ENCODE results near the gene APOL6.

Gene APOL6, protein sequence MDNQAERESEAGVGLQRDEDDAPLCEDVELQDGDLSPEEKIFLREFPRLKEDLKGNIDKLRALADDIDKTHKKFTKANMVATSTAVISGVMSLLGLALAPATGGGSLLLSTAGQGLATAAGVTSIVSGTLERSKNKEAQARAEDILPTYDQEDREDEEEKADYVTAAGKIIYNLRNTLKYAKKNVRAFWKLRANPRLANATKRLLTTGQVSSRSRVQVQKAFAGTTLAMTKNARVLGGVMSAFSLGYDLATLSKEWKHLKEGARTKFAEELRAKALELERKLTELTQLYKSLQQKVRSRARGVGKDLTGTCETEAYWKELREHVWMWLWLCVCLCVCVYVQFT

DNA sequence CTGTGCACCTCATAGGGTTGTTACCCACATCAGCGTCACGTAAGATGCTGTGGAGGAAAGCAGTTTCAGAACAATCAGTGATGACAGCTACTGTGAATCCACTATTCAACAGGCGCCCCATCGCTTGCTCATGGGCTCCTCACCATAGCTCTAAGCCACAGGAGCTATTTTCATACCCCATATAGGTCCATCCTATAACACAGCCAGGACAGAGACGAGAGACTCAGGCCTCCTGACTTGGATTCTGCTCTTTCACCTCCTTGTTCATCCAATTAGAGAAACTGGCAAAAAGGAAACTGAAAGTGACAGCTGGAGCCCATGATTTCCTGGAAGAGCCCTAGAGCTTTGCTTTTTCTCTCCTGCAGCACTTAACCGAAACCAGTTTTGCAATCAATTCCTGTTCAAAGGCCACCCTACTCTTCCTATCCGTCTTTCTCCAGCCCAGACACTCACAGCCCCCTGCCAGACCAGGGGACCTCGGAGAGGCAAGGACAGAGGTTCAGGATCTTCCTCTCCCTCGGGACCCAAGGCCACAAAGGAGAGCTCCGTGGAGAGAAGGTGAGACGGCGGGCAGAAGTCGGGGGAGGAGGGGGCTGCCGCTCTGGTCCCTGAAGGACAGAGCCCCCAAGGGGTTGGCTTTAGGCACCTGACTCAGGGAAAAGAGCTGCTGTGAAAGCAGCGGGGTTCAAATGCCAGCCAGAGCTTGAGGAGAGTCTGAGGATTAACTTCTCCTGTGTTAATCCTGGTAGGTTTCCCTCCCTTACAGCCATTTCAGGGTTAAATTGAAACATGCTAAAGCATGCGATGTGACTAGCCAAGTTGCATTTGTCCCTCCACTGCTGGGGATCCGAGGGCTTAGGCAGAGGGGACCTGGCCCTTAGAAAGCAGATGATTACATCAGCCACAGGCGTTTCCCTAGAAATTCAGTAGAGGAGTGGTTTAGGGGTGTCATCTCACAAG lies at the start of gene APOL6:
TSS of gene APOL6 (plus strand) at position 381 of the 960 bp plus-strand sequence. CDS start 7,980 bp downstream, outside the sequence.
- peak; percentile 14 to 61 for DNase-seq (ENCODE audit: low read depth in 1 of 2, low spot score in 1 of 2)
- in situ Hi-C loops (cut with HindIII; ENCODE audit: low pct_unique_long_range_greater_than_20kb, low sequenced_read_pairs): no loop called here
- TF ChIP-seq JUND (IDR thresholded peaks at IDR 0.05; ENCODE audit: low read depth): no peak

DNA sequence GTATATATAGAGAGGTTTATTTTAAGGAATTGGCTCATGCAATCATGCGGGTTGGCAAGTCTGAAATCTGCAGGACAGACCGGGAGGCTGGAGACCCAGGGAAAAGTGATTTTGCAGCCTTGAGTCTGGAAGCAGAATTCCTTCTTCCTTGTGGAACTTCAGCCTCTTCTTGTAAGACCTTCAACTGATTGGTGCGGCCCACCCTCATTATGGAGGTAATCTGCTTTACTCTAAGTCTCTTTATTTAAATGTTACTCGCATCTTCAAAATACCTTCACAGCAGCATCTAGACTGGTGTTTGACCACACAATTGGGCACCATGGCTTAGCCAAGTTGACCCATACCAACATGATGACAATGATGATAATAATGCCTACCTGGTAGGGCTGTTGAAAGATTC lies 48.9 kb upstream of the APOL6 start:
- in situ Hi-C loops (cut with HindIII; ENCODE audit: low pct_unique_long_range_greater_than_20kb, low sequenced_read_pairs): no loop called here
- no peak for DNase-seq (ENCODE audit: low read depth in 1 of 2, low spot score in 1 of 2)
- TF ChIP-seq JUND (IDR thresholded peaks at IDR 0.05; ENCODE audit: low read depth): no peak

GRCh38 chr22:35600476-35600875 lies 47.8 kb upstream of the APOL6 start:
- DNase-seq (ENCODE audit: low read depth in 1 of 2, low spot score in 1 of 2): no peak
- TF ChIP-seq JUND (IDR thresholded peaks at IDR 0.05; ENCODE audit: low read depth): no peak
- in situ Hi-C loops (cut with HindIII; ENCODE audit: low pct_unique_long_range_greater_than_20kb, low sequenced_read_pairs): no loop called here

- in situ Hi-C loops (cut with HindIII; ENCODE audit: low pct_unique_long_range_greater_than_20kb, low sequenced_read_pairs): no loop called here
- TF ChIP-seq JUND (IDR thresholded peaks at IDR 0.05; ENCODE audit: low read depth): no peak
Measured at GRCh38 chr22:35601013-35601580, 47.1 kb upstream of the APOL6 start.

GRCh38 chr22:35601743-35602615 lies 46.3 kb upstream of the APOL6 start:
- DNase-seq (ENCODE audit: low read depth in 1 of 2, low spot score in 1 of 2): no peak
- no peak for TF ChIP-seq JUND (IDR thresholded peaks at IDR 0.05; ENCODE audit: low read depth)
- in situ Hi-C loops (cut with HindIII; ENCODE audit: low pct_unique_long_range_greater_than_20kb, low sequenced_read_pairs): no loop called here

More at GRCh38 chr22:35601013-35601580, 47.1 kb upstream of the APOL6 start:
- no peak for DNase-seq (ENCODE audit: low read depth in 1 of 2, low spot score in 1 of 2)

- DNase-seq (ENCODE audit: low read depth in 1 of 2, low spot score in 1 of 2): no peak
- TF ChIP-seq JUND (IDR thresholded peaks at IDR 0.05; ENCODE audit: low read depth): no peak
- in situ Hi-C loops (cut with HindIII; ENCODE audit: low pct_unique_long_range_greater_than_20kb, low sequenced_read_pairs): no loop called here
Measured at GRCh38 chr22:35604621-35605368, 43.5 kb upstream of the APOL6 start.

DNA sequence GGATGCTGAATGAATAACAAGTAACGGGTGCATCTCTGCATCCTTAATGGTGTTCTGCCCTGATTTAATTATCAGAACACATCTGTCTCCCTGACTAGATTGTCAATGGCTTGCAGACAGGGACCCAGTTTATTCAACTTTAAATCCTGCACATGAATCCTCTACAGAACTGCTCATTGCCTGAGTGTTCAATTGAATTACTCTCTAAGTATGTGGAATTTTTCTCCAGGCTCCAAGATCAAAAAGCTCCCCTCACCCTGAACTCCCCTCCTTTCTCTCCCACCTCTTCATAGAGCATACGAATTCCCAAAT lies 42.9 kb upstream of the APOL6 start:
- TF ChIP-seq JUND (IDR thresholded peaks at IDR 0.05; ENCODE audit: low read depth): no peak
- DNase-seq (ENCODE audit: low read depth in 1 of 2, low spot score in 1 of 2): no peak
- in situ Hi-C loops (cut with HindIII; ENCODE audit: low pct_unique_long_range_greater_than_20kb, low sequenced_read_pairs): no loop called here

DNA sequence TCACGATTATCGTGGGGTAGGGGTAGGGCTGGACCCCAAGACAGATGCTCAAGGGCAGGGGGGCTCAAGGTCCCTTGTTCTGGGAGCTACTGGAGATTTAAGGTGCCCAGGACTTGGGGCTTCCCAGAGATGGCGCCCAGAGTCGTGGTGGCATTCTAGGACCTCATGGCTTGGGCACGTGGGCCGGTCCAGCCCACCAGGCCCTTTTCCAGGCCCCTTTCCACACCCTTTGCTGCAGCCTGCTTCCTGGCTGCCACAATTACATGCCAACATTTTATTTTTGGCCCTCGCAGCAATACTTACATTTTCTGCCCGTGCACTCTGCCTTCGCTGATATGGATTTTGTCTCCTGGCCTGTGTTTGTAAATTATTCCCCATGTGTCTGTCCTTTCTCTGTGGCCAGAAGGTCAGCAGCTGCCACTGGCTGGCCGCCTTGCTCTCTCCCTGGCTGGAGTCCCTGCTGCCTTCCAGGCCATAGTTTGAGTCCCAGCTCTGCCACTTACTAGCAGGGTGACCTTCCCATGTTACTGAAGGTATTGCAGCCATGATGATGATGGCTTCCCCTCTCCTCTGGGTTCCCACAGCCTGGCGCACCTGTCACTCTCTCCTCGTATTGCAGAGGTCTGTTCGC lies 42.3 kb upstream of the APOL6 start:
- TF ChIP-seq JUND (IDR thresholded peaks at IDR 0.05; ENCODE audit: low read depth): no peak
- in situ Hi-C loops (cut with HindIII; ENCODE audit: low pct_unique_long_range_greater_than_20kb, low sequenced_read_pairs): no loop called here
- no peak for DNase-seq (ENCODE audit: low read depth in 1 of 2, low spot score in 1 of 2)

- DNase-seq (ENCODE audit: low read depth in 1 of 2, low spot score in 1 of 2): no peak
- TF ChIP-seq JUND (IDR thresholded peaks at IDR 0.05; ENCODE audit: low read depth): no peak
- in situ Hi-C loops (cut with HindIII; ENCODE audit: low pct_unique_long_range_greater_than_20kb, low sequenced_read_pairs): no loop called here
Measured at GRCh38 chr22:35606916-35607315, 41.3 kb upstream of the APOL6 start.

GRCh38 chr22:35608088-35608487 lies 40.2 kb upstream of the APOL6 start:
- DNase-seq (ENCODE audit: low read depth in 1 of 2, low spot score in 1 of 2): no peak
- in situ Hi-C loops (cut with HindIII; ENCODE audit: low pct_unique_long_range_greater_than_20kb, low sequenced_read_pairs): no loop called here
- no peak for TF ChIP-seq JUND (IDR thresholded peaks at IDR 0.05; ENCODE audit: low read depth)

GRCh38 chr22:35609261-35609660 lies 39.0 kb upstream of the APOL6 start:
- no peak for TF ChIP-seq JUND (IDR thresholded peaks at IDR 0.05; ENCODE audit: low read depth)
- DNase-seq (ENCODE audit: low read depth in 1 of 2, low spot score in 1 of 2): no peak
- in situ Hi-C loops (cut with HindIII; ENCODE audit: low pct_unique_long_range_greater_than_20kb, low sequenced_read_pairs): no loop called here

Measured in T47D (cell line).